Suprapubic skin (tissue), 4 donors: ENCODE measurements around the gene SCGB1C1.

Experiments
- POLR2A ChIP-seq, 2 donors: fragments of 450-650 bp; IDR thresholded peaks; one replicate each; pipeline ENCODE4 v1.6.1; 2017; ENCODE audit warnings: antibody characterized with exemption in 2 of 2, mild to moderate bottlenecking in 2 of 2, moderate library complexity in 2 of 2
- POLR2AphosphoS5 ChIP-seq, 3 donors: sonication (generic); formaldehyde crosslinking; IDR thresholded peaks; one replicate each; pipeline ENCODE4 v1.6.1; 2017; ENCODE audit warnings: antibody characterized with exemption in 3 of 3
- TF ChIP-seq, protein P1 (sequence below), 2 donors: fragments of 200-600 bp in 1 of 2; fragments of 450-650 bp in 1 of 2; sonication (generic) in 1 of 2; IDR thresholded peaks; one replicate each; pipeline ENCODE4 v1.5.1; 2016 to 2019; ENCODE audit warnings: antibody characterized with exemption in 2 of 2, mild to moderate bottlenecking in 1 of 2, moderate library complexity in 1 of 2

- TF ChIP-seq, protein P1, sequence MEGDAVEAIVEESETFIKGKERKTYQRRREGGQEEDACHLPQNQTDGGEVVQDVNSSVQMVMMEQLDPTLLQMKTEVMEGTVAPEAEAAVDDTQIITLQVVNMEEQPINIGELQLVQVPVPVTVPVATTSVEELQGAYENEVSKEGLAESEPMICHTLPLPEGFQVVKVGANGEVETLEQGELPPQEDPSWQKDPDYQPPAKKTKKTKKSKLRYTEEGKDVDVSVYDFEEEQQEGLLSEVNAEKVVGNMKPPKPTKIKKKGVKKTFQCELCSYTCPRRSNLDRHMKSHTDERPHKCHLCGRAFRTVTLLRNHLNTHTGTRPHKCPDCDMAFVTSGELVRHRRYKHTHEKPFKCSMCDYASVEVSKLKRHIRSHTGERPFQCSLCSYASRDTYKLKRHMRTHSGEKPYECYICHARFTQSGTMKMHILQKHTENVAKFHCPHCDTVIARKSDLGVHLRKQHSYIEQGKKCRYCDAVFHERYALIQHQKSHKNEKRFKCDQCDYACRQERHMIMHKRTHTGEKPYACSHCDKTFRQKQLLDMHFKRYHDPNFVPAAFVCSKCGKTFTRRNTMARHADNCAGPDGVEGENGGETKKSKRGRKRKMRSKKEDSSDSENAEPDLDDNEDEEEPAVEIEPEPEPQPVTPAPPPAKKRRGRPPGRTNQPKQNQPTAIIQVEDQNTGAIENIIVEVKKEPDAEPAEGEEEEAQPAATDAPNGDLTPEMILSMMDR (IDR thresholded peaks at IDR 0.05) = no peak
- TF ChIP-seq POLR2A (IDR thresholded peaks at IDR 0.05) = no peak
- no peak for TF ChIP-seq POLR2AphosphoS5 (IDR thresholded peaks at IDR 0.05)
Measured at GRCh38 chr11:205221-206001, 12.5 kb downstream of the SCGB1C1 start.
